MM.1S (cell line): ENCODE data around the gene MMP23B.
"Not testable (repeated sequence)": the region's sequence is repeated elsewhere in the genome, so short reads cannot be mapped to it uniquely, and the experiment has no call there.

ENCODE experiments used
- CTCF ChIP-seq: fragments of 300-600 bp; sonication (generic); IDR thresholded peaks from 2 replicates; pipeline ENCODE4 v1.5.1; 2016; ENCODE audit warnings: antibody characterized with exemption, low read length, mixed read lengths
- EZH2 ChIP-seq: fragments of 300-600 bp; sonication (generic); optimal IDR thresholded peaks from 2 replicates; pipeline ENCODE3; 2017; ENCODE audit warnings: low read depth, mild to moderate bottlenecking, antibody characterized with exemption, low read length, mixed read lengths
- EZH2phosphoT487 ChIP-seq: fragments of 300-600 bp; sonication (generic); IDR thresholded peaks from 2 replicates; pipeline ENCODE4 v1.6.1; 2018; ENCODE audit warnings: antibody characterized with exemption, low read length

GRCh38 chr1:1674806-1675205 is 42.8 kb downstream of the MMP23B start:
- TF ChIP-seq CTCF, EZH2, EZH2phosphoT487: not testable (repeated sequence)
